ENCODE measurements around the gene P3H4.

DNA sequence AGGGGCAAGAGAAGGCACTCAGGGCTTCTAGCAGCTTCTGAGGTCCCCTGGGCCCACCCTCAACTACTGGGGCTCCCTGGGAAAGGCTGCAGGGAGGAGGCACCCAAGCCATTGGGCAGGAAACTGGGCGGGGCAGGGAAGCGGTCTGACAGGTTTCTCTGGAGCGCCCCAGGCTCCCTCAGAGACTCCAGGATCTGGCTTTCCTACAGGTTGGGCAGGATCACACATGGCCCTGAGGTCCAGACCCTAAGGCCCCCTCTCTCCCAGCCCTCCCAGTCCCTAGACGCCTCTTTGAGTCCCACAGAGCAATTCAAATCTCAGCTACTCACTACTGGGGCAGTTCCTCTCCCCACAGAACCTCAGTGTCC is 39.5 kb downstream of the P3H4 start:
- TF ChIP-seq POLR2A (IDR thresholded peaks at IDR 0.05; ENCODE audit: low read depth, low read length) (no peak), SPI1 (IDR thresholded peaks at IDR 0.05; ENCODE audit: low read depth, low read length) (no peak), POLR2AphosphoS5 (IDR thresholded peaks at IDR 0.05; ENCODE audit: low read depth, low read length) (no peak), TAF1 (IDR thresholded peaks at IDR 0.05; ENCODE audit: low read depth, low read length) (no peak)

Data from GM12891 (cell line).